GM19395 (cell line): ENCODE data around the gene IL10RA.
"Not testable (repeated sequence)": the region's sequence is repeated elsewhere in the genome, so short reads cannot be mapped to it uniquely, and the experiment has no call there.

ENCODE experiments used
- ATAC-seq: cut with Tn5 transposase; IDR thresholded peaks from one replicate; pipeline ENCODE4 v1.9.1; 2021; ENCODE audit warnings: mild to moderate bottlenecking, moderate library complexity; ENCODE audit not compliant: unreplicated experiment

Gene IL10RA

DNA sequence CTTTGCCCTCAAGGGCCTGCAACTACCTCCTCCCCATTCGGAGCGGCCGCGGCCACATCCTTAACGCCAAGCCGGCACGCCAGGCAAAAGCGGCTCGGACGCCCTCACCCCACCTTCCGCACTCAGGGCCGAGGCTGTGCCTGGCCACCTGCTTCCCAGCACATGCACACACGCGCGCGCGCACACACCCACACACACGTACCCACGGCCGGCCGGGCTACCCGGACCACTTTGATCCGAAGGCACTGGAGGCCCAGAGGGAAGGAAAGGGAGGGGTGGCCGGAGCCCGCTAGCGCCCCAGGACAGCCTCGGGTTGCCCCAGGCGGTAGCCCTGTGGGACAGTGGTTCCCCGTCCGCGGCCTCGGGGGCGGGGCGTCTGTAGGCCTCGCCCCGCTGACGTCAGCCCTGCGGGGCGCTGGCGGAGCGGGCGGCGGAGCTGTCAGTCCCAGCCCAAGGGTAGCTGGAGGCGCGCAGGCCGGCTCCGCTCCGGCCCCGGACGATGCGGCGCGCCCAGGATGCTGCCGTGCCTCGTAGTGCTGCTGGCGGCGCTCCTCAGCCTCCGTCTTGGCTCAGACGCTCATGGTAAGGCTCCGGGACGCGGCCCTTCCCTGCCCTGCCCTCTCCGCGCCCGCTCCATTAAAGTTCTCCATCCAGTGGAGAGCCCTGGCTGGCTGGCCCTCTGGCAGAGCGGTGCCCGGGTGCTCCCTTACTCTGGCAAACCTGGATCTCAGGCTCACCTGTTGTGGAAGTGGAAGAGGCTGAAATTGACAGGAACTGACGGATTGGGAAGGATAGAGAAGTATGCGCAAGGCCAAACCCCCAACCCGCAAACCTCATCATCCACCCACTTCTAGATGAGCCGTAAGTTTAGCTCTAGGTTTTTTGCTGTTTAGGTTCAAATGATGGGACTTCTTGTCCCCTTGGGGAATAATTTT, at the start of gene IL10RA:
TSS of gene IL10RA (plus strand) at position 442 of the 935 bp plus-strand sequence. CDS start at position 516, 74 bp downstream.
- peak; percentile 83 for ATAC-seq

DNA sequence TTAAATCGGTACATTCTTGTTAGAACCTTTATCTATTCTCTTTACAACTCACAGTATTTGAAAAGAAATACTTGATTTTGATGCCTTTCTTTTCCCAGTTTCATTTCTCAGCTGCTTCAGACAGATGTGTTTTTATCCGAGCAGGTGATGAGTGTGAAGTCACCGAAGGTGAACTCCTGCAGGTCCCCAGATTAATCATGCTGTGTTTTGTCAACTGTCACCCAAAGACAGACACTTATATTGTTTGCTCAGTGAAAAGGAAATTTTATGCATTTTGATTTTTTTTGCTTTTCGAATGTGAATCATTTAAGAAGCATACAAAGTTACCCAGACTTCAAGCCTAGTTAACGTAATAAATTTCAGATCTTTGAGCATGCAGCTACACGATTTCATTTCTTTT, 49.2 kb upstream of the IL10RA start:
- ATAC-seq = no peak

DNA sequence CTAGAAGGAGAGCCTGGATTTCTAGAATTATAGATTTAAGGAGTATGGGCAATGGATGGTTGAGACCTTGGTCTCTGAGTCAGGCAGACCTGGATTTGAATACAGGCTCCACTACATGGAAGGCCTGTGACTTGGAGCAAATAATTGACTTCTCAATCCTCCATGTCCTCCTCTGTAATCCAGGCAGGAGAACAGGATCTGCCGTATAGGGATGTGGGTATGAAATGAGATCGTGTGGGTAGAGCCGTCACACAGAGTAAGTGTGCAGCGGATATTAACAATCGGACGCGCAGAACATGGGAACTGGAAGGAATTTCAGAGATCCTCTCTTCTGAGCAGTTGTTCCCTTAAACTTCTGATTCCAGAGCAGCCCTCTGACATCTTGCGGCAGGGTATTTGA, 45.5 kb upstream of the IL10RA start:
- no peak for ATAC-seq

DNA sequence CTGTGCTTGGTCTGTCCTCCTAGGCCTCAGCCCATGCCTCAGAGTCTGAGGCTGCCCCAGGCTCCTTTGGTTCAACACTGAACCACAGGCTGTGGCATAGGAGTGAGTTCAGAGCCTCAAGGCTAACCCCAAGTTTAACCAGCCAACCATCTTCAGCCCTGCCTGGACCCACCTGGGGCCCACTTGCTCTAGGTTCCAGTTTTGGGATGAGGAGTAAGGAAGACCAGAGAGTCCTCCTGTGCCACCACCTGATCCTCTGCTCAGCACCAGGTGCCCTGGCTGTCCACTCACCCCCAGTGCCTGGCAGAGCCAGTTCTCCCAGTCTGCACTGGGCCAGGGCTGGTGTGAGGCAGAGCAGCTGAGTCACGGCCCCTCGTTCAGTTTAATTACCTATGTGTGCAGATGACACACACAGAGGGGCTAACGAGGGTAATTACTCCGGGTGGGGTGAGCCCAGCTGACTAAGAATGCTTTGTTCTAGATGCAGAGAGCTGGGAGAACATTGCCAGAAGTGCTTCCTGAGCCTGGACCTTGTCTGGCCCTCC, 45.0 kb upstream of the IL10RA start:
- no peak for ATAC-seq

DNA sequence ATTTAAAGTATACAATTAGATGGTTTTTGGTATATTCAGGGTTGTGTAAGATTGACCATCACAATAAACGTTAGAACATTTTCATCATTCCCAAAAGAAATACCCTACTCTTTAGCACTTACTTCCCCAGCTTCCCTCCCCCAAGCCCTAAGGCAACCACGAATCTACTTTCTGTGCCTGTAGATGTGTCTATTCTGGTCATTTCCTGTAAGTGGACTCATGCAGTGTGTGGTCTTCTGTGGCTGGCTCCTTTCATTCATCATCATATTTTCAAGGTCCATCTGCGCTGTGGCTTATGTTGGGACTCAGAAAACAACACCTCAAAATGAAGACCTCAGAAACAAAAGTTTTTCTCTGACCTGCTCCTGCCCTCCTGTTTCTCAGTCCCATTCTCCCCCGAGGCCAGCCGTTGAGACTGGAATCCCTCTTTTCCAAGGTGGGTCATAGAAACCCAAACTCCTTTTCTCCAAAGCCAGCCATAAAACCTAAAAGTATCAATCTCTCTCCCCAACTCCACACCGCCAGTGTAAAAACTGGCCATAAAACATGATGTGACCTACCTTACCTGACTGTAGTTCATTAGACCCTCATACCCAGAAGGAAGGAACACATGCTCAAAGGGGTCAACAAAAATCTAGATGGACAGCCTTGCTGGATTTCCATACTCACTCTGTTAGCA, 44.1 kb upstream of the IL10RA start:
- ATAC-seq = no peak

DNA sequence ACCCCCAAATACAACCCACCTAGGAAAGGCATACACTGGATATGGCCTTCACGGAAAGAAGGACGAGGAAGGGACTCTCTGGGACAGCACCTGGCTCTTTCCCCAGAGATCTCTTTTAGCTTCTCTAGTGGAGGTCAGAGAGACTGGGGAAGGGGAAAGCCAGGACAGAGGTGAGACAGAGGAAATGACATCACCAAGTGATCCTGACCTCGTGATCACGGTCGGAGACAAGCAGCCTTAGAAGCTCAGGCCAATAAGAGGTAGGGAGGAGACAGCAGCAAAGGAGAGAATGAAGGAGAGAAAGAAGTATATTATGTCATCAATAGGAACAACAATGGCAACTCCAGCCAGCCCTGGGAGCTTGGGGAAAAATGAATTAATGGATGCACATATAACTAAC, 41.6 kb upstream of the IL10RA start:
- ATAC-seq = no peak

DNA sequence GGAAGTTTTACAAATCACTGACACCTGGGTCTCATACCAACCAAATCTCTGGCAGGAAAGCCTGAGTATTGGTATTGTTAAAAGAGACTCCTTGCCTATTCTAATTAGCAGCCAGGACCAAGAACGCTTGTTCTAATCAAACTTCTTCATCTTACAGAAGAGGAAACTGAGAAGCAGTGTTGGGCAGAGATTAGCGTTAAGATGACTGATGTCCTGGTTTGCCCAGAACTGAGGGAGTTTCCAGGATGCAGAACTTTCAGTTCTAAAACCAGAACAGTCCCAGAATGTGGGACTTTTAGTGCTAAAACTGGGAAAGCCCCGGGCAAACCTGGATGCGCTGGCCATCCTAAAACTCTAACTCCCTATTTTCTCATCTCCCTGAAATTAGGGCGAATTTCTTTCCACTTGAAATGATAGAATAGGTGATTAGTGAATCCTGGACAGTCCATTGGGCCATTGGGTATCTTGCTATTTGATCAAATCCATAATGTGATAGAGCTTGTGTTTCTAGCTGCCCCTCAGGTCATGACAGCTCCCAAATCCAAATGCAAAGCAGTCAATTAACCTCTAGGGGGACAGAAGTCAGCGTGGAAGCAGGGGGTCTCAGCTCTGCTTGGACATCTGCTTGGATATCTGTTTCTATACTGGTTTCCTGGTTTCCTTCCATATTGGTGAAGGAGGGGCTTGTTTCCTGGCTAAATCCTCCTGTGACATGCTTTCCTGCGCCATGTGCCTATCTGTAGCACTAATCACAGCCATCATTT, 41.0 kb upstream of the IL10RA start:
- no peak for ATAC-seq

DNA sequence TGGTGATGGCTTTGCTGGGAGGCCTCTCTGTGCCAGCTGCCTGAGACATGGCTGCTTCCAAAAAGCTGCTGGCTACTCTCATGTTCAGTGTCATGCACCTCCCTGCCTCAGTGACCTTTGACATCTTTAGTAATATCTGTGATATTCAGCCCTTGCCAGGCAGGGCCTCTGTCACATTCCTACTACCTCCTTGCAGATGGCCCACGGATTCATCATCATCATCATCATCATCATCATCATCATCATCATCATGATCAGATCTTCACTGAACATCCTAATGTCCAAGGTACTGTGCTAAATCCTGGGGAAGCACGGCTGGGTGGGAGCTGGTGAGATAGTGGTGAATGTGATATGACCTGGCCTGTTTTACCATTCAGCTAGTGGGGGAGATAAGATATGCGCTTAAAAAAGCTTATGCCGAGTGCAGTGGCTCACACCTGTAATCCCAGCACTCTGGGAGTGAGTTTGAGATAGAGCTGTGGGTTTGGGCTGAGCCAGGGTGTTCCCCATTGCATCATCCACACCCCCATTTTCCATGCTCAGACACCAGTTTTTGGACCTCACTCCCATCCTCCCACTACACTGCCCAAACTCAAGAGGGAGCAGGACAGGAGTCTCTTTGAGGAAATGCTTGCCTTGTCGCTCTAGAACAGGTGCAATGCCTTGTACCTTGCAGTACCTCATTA, 39.9 kb upstream of the IL10RA start:
- no peak for ATAC-seq

DNA sequence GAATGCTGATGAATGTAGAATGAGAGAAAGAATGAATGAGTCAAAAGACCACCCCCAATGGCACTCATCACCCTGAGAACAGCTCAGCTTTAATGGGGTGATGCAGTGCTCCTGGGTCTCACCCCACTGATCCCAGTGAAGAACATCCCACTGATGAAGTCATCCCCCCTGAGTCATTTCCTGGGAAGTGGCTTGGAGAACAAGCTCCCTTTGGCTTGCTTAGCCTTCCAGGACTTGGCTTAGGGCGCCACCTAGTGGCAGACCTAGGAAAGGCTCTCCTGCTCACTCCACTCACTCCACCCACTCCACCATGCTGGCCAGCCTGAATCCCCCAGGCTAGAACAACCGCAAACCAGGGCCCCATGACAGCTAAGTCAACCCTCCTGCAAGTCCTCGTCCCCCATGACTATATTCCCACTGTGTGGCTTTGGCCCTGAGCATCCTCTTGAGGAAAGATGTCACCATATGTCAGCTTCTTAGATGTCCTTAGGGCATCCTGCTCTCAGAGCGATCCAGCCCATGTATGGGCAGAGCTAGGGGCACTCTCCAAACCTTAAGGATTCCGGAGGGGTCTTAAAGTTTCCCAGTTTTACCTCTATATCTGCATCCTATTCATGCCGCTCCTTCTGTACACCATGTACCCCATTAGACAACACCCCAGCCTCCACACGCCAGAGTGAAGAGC, 39.2 kb upstream of the IL10RA start:
- ATAC-seq = peak; percentile 59

DNA sequence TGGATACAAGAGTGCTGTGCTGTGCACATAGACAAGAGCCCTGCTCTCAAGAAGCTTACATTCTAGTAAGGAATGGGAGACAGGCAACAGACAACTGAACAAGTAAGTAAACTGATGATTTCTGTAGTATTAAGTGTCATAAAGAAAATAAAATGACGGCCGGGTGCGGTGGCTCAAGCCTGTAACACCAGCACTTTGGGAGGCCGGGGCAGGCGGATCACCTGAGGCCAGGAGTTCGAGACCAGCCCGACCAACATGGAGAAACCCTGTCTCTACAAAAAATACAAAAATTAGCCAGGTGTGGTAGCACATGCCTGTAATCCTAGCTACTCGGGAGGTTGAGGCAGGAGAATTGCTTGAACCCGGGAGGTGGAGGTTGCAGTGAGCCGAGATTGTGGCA, 38.4 kb upstream of the IL10RA start:
- not testable (repeated sequence) for ATAC-seq

DNA sequence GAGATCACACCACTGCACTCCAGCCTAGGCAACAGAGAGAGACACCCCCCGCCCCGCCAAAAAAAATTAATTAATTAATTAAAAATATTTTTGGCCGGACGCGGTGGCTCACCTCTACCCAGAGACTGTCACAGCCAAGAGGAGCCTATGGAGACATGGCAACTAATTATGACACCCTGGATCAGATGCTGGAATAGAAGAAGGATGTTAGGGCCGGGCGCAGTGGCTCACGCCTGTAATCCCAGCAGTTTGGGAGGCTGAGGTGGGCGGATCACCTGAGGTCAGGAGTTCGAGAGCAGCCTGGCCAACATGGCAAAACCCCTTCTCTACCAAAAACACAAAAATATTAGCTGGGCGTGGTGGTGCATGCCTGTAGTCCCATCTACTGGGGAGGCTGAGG, 37.7 kb upstream of the IL10RA start:
- not testable (repeated sequence) for ATAC-seq

DNA sequence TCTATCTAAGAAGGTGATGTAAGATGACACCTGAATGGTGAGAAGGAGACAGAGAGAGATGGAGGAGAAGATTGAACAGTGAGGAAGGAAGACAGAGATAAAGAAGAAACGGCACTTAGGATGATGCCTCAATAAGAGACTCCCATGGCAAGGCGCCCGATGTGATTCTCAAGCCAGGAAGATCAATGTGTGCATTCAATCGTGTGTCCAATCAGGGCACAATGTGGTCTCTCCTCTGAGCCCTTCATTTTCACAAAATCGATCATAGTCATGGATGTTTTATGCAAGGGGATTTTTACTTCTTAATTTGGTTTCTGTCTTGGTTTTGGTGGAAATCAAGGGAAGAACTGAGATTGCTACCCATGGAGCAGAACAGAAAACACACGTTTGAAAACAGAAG, 37.1 kb upstream of the IL10RA start:
- no peak for ATAC-seq

DNA sequence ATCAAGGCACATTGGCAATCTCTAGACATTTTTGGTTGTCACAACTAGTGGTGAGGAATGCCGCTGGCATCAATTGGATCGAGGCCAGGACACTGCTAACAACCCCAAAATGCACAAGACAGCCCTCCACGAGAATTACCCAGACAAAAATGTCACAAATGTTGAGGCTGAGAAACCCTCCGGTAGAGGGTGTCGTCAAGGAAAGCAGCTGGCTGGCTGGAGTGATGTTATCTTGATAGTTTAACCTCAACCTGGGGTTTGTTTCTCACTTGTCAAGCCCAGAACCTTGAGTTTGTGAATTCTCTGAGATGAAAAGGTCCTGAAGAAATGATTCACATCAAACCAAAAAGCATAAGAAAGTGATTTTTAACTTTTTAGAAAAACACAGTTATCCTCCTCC, 35.9 kb upstream of the IL10RA start:
- no peak for ATAC-seq

DNA sequence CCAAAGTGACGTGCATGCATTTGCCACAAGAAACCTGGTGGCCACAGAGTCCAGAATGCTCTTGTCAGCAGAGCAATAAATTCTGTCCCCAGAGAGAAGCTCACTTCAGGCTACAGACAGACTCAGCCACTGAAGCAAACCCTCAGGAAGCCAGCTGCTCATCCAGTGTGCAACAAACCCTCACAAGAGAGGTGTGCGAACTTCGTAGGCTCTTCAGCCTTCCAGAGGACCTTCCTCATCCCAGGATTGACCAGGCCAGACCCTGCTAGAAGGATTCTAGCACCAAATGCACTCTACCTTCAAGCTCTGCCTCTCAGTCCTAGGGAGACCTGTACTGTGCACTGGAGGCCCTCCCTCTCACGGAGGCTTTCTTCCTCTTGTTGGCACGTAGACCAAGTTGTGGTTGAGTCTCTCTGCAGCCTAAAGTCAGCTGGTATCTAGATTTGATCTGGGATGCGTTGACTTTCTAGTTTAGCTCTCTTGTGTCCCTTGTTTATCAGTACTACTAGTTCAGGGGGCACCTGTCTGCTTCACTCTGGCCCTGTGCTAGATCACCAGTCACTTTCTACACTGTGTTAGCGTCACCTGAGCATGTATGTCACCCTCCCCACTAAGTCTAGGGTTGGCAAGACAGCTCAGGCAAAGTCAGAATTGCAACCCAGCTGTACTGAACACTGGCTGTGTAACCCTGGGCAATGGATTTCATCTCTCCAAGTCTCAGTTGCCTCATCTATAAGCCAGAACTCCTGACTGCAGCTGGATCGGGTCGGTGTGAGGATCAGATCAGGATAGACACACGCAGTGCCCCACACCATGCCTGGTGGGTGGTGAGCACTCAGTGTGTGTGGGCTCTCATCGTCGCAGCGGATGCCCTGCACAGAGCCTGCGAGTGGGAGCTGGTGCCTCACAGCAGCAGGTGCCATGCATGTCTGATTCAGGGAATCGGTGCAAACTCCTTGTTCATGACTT, 34.9 kb upstream of the IL10RA start:
- no peak for ATAC-seq

DNA sequence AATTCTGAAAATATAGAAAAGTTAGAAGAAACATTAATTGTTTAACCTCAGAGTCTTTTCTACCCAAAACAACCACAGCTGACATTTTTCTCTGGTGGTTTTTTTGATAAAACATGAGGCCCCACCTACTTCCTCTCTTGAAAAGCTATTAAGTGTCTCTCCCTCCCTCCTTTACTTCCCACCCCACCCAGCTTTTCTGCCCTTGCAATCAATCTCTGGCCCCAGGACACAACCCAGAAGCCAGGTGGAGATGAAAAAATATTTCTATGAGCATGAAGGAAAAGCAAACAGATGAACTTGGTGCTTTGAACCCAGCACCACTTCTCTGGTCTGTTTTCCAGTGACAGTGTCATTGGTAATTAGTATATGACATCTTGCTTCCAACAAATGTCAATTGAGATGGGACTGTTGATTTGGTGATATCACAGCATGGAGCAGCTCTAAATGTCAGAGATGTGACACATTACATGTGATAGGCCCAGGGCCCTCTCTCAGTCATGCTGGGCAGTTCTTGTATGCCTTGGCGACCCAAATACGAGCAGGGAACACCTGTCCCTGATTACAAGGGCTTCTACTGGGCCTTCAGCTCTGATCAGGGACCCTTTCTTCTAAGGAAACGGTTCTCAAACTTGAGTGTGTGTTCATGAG, 33.0 kb upstream of the IL10RA start:
- ATAC-seq = no peak

DNA sequence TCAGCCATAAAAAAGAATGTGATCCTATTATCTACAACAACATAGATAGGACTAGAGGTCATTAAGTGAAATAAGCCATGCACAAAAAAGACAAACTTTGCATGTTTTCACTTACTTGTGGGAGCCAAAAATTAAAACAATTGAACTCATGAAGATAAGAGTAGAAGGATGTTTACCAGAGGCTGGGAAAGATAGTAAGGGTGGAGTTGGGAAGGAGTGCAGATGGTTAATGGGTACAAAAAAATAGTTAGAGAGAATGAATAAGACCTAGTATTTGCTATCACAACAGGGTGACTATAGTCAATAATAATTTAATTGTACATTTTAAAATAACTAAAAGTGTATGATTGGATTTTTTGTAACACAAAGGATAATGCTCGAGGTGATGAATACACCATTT, 27.2 kb upstream of the IL10RA start:
- no peak for ATAC-seq

DNA sequence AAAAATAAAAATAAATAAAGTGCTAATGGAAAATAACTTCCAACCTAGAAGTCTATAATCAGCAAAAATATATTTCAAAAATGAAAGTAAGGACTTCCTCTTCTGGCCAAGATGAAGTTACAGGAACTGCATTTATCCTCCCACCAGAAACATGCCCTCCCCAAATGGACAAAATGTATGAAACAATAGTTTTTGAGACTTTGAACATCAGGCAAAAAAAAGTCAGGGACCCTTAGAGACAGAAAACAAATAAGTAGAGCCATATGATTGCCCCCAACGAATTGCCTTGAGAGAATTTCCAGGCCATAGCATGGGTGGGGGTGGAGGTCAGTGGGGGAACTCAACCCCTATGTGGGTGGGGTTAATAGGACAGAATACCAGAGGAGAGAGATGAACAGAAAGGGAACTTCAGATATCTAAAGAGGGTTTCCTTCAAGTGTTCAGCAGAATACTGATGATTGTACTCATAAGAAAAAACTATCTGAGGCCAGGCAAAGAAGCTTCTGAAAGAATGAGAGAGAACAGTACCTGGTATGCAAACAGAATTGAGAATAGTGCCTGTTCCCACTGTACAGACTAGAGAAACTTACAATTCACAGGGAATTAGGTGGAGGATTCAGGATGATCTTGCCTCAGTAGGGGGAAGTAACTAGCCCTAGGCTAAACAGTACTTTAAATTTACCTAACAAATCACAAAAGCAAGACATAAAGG, 26.6 kb upstream of the IL10RA start:
- ATAC-seq = no peak

DNA sequence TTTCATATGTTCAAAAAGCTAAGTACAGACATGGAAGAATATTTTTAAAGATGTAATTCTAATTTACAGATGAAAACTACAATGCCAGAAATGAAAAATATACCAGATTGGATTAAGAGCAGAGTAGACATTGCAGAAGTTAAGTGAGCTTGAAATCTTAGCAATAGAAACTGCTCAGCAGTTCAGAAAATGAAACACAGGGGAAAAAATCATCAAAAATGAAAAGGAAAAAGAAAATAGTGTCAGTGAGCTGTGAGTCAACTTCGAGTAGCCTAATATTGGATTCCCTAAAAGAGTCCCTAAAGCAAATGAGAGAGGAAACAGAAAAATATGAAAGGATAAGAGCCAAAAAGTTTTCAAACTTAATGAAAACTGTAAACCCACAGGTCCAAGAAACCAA, 25.8 kb upstream of the IL10RA start:
- no peak for ATAC-seq
